Panc1 (cell line): Measurements from ENCODE around the gene COPS8. TPM values are rescaled to one million over a fixed set of nuclear protein-coding genes. Genes with fewer than 3 reads are reported as not detected.

ENCODE experiments used
- ATAC-seq: fragments of 200-7000 bp; cut with Tn5 transposase; 2 replicates; pipeline ENCODE4 v1.9.1; 2020; ENCODE audit warnings: mild to moderate bottlenecking, moderate library complexity
- BruUV-seq: library from RNA; stranded (reverse); fragments of 400-500 nt; replicated peaks from 2 replicates; lab custom pipeline; 2021; lab: Mats Ljungman, UMichigan
- CTCF ChIA-PET: fragments of 300-600 bp; sonication (Branson Sonifier 250); formaldehyde crosslinking; loops from one replicate; lab custom pipeline; 2022; ENCODE audit warnings: antibody characterized with exemption; lab: Charles Lee
- POLR2A ChIA-PET: fragments of 300-600 bp; sonication (Branson Sonifier 250); formaldehyde crosslinking; loops from one replicate; lab custom pipeline; 2022; ENCODE audit warnings: antibody characterized with exemption; lab: Charles Lee
- DNase-seq: peaks from one replicate; pipeline ENCODE4 v3.0.0-alpha.2; 2010; ENCODE audit warnings: low read depth, low spot score
- H3K27ac ChIP-seq: 2 replicates; pipeline ENCODE4 v1.5.1; 2011; ENCODE audit warnings: mild to moderate bottlenecking, low read length, inconsistent platforms
- H3K27me3 ChIP-seq: fragments of 200-500 bp; sonication (Bioruptor generic); 2 replicates; pipeline ENCODE4 v1.6.0; 2014; ENCODE audit warnings: low read length, inconsistent platforms; ENCODE audit not compliant: control insufficient read depth, insufficient read depth
- H3K36me3 ChIP-seq: fragments of 200-500 bp; sonication (Bioruptor generic); 2 replicates; pipeline ENCODE4 v1.5.1; 2014; ENCODE audit warnings: inconsistent platforms, mild to moderate bottlenecking, low read length, moderate library complexity; ENCODE audit not compliant: control insufficient read depth, insufficient read depth
- H3K4me1 ChIP-seq: 2 replicates; pipeline ENCODE4 v1.5.1; 2011; ENCODE audit warnings: inconsistent platforms, mild to moderate bottlenecking, low read length, moderate library complexity; ENCODE audit not compliant: control insufficient read depth, insufficient read depth
- H3K4me3 ChIP-seq, 2 experiments: 2 replicates each; pipeline ENCODE4 v1.5.1; 2011 to 2012; ENCODE audit warnings: low read depth in 2 of 2, low read length in 2 of 2, mild to moderate bottlenecking in 2 of 2, inconsistent platforms in 1 of 2, moderate library complexity in 1 of 2
- H3K9me3 ChIP-seq: fragments of 200-500 bp; sonication (Bioruptor generic); 2 replicates; pipeline ENCODE4 v1.5.1; 2014; ENCODE audit warnings: low read depth, mild to moderate bottlenecking, inconsistent platforms, low read length, moderate library complexity; ENCODE audit not compliant: control insufficient read depth, insufficient read depth
- CTCF ChIP-seq: fragments of 450-650 bp; IDR thresholded peaks from 2 replicates; pipeline ENCODE4 v1.5.1; 2017; ENCODE audit warnings: mild to moderate bottlenecking
- POLR2AphosphoS5 ChIP-seq: IDR thresholded peaks from 2 replicates; pipeline ENCODE4 v1.6.1; 2012; ENCODE audit warnings: mild to moderate bottlenecking, low read depth, low read length, moderate library complexity
- REST ChIP-seq, 2 experiments: IDR thresholded peaks; 2 replicates each; pipeline ENCODE4 v1.6.1; 2011 to 2012; ENCODE audit warnings: low read depth in 2 of 2, control low read depth in 1 of 2, low read length in 1 of 2, mild to moderate bottlenecking in 1 of 2, moderate library complexity in 1 of 2; ENCODE audit not compliant: insufficient read depth in 1 of 2
- SIN3A ChIP-seq: IDR thresholded peaks from 2 replicates; pipeline ENCODE4 v1.6.1; 2012; ENCODE audit warnings: low read depth, mild to moderate bottlenecking, low read length, moderate library complexity, borderline replicate concordance; ENCODE audit not compliant: insufficient read depth
- TCF7L2 ChIP-seq: IDR thresholded peaks from 2 replicates; pipeline ENCODE4 v1.6.1; 2011; ENCODE audit warnings: mild to moderate bottlenecking, low read depth, low read length, inconsistent platforms
- in situ Hi-C: cut with HindIII; loops from 2 replicates; pipeline ENCODE4 v1.10.0; 2016; ENCODE audit warnings: low sequenced_read_pairs, low pct_unique_long_range_greater_than_20kb
- intact Hi-C: fragments of 100-400 bp; cut with micrococcal nuclease; formaldehyde crosslinking; loops from one replicate; pipeline ENCODE4 v1.10.0; 2022; ENCODE audit not compliant: unreplicated experiment
- total RNA-seq: library from RNA; stranded (reverse); gene quantifications from one replicate; pipeline ENCODE4 v1.2.1, GENCODE V29; 2021; ENCODE audit not compliant: unreplicated experiment

The COPS8 gene
- total RNA-seq, 1 experiment from 2014 or later = 57.9 TPM

- ChIA-PET CTCF (no interaction called here), POLR2A (no interaction called here)
- ATAC-seq (no peak), DNase-seq (no peak)
- no peaks in the 10 kb centered on the region for H3K27me3 ChIP-seq
- H3K27ac ChIP-seq = no peak overlapping the region; the same call in 1 of the 2 replicates
- no peak overlapping the region for H3K4me3 ChIP-seq
- no peaks in the 10 kb centered on the region for H3K9me3 ChIP-seq
- intact Hi-C loops (no loop called here), in situ Hi-C loops (no loop called here)
- peaks cover 19% of the 10 kb centered on the region for H3K4me1 ChIP-seq
- H3K36me3 ChIP-seq = peaks cover 37% of the 10 kb centered on the region
- BruUV-seq = no TSS peak
- TF ChIP-seq REST (IDR thresholded peaks at IDR 0.05; ENCODE audit: insufficient read depth in 1 of 2, low read depth in 2 of 2, low read length in 1 of 2) = no peak
- no peak for TF ChIP-seq CTCF
- no peak for TF ChIP-seq TCF7L2
- TF ChIP-seq SIN3A = no peak
These were observed 10.5 kb downstream of the COPS8 start for GRCh38 chr2:237096201-237096600.

- Histone ChIP-seq H3K4me1 (peaks cover 15% of the 10 kb centered on the region), H3K27ac (no peak overlapping the region), H3K27me3 (no peaks in the 10 kb centered on the region), H3K36me3 (peaks cover 37% of the 10 kb centered on the region), H3K4me3 (no peak overlapping the region), H3K9me3 (no peaks in the 10 kb centered on the region)
- no peak for DNase-seq
- no TSS peak for BruUV-seq
- in situ Hi-C loops = no loop called here
- intact Hi-C loops = no loop called here
- ChIA-PET CTCF (no interaction called here), POLR2A (interaction anchor here (0.6 to 0.7 kb wide), 2 partner anchors 570 to 689 kb away, joined by 13 to 15 read pairs; no protein-coding TSS in a partner anchor)
- TF ChIP-seq REST (IDR thresholded peaks at IDR 0.05; ENCODE audit: insufficient read depth in 1 of 2, low read depth in 2 of 2, low read length in 1 of 2) (no peak), POLR2AphosphoS5 (no peak), SIN3A (no peak), TCF7L2 (no peak), CTCF (no peak)
- no peak for ATAC-seq
These were observed 11.2 kb downstream of the COPS8 start for GRCh38 chr2:237096911-237097310.
